A673 (cell line): Measurements from ENCODE around the gene MUS81. TPM values are rescaled to one million over a fixed set of nuclear protein-coding genes. Genes with fewer than 3 reads are reported as not detected.

Source experiments
- BruUV-seq: library from RNA; stranded (reverse); fragments of 400-500 nt; replicated peaks from 2 replicates; lab custom pipeline; 2021; lab: Mats Ljungman, UMichigan
- CTCF ChIA-PET: fragments of 300-600 bp; sonication (Branson Sonifier 250); formaldehyde crosslinking; loops from one replicate; lab custom pipeline; 2022; ENCODE audit warnings: antibody characterized with exemption; lab: Charles Lee
- POLR2A ChIA-PET: fragments of 300-600 bp; sonication (Branson Sonifier 250); formaldehyde crosslinking; loops from one replicate; lab custom pipeline; 2022; ENCODE audit warnings: antibody characterized with exemption; ENCODE audit not compliant: low non-redundant PET; lab: Charles Lee
- DNase-seq: peaks from one replicate; pipeline ENCODE4 v3.0.0-alpha.2; 2015; ENCODE audit warnings: low spot score
- H3K27ac ChIP-seq: fragments of 200-600 bp; sonication (generic); 2 replicates; pipeline ENCODE4 v1.5.1; 2016; ENCODE audit warnings: mixed run types, low read depth, mild to moderate bottlenecking, mixed read lengths, antibody characterized with exemption, low read length; ENCODE audit not compliant: poor library complexity, severe bottlenecking
- H3K27me3 ChIP-seq: fragments of 200-600 bp; sonication (generic); replicated peaks from 2 replicates; pipeline ENCODE4 v1.6.1; 2017; ENCODE audit warnings: mixed run types, low read depth, mild to moderate bottlenecking, mixed read lengths, antibody characterized with exemption, low read length; ENCODE audit not compliant: insufficient read depth, poor library complexity
- H3K36me3 ChIP-seq: fragments of 200-600 bp; sonication (generic); 2 replicates; pipeline ENCODE4 v1.6.1; 2016; ENCODE audit warnings: mixed run types, mild to moderate bottlenecking, mixed read lengths, antibody characterized with exemption, low read length; ENCODE audit not compliant: insufficient read depth, poor library complexity, severe bottlenecking
- H3K4me1 ChIP-seq: fragments of 200-600 bp; sonication (generic); 2 replicates; pipeline ENCODE4 v1.6.1; 2017; ENCODE audit warnings: mixed run types, mild to moderate bottlenecking, mixed read lengths, antibody characterized with exemption, low read length; ENCODE audit not compliant: insufficient read depth, poor library complexity, severe bottlenecking
- H3K4me3 ChIP-seq: fragments of 200-600 bp; sonication (generic); 2 replicates; pipeline ENCODE4 v1.5.1; 2016; ENCODE audit warnings: low read depth, mixed run types, mild to moderate bottlenecking, mixed read lengths, low read length; ENCODE audit not compliant: poor library complexity, severe bottlenecking
- H3K9me3 ChIP-seq: fragments of 200-600 bp; sonication (generic); 2 replicates; pipeline ENCODE4 v1.6.1; 2016; ENCODE audit warnings: mixed run types, low read depth, mild to moderate bottlenecking, mixed read lengths, antibody characterized with exemption, low read length; ENCODE audit not compliant: poor library complexity, severe bottlenecking
- CTCF ChIP-seq: fragments of 300-800, 200-600 bp; sonication (generic); conservative IDR thresholded peaks from 2 replicates; pipeline ENCODE4 v1.5.1; 2017; ENCODE audit warnings: low read depth, mild to moderate bottlenecking, antibody characterized with exemption, low read length, moderate library complexity, mixed read lengths
- EZH2 ChIP-seq: fragments of 200-600 bp; sonication (generic); IDR thresholded peaks from 2 replicates; pipeline ENCODE4 v1.6.1; 2017; ENCODE audit warnings: borderline replicate concordance, low read depth, mild to moderate bottlenecking, mixed read lengths, antibody characterized with exemption, low read length; ENCODE audit not compliant: poor library complexity, severe bottlenecking
- intact Hi-C: fragments of 100-400 bp; cut with micrococcal nuclease; formaldehyde crosslinking; loops from one replicate; pipeline ENCODE4 v1.10.0; 2022; ENCODE audit not compliant: unreplicated experiment
- total RNA-seq: library from RNA; stranded (reverse); gene quantifications from 2 replicates; pipeline ENCODE4 v1.2.3, GENCODE V29; 2021

Gene MUS81
- total RNA-seq, 1 experiment from 2014 or later: 77.4 TPM

GRCh38 chr11:65817312-65817834, 42.9 kb upstream of the MUS81 start:
- no TSS peak for BruUV-seq
- CTCF ChIA-PET: interaction anchor here (0.6 to 1.8 kb wide), 7 partner anchors 19 to 260 kb away, joined by 3 to 12 read pairs (median 5); partner anchors contain the start of gene KAT5
- intact Hi-C loops: loop anchor here (5.0 kb wide), 1 partner anchor 35 kb away; the partner anchor contains the start of gene AP5B1
- H3K9me3 ChIP-seq: no peaks in the 10 kb centered on the region
- POLR2A ChIA-PET: no interaction called here
- no peaks in the 10 kb centered on the region for H3K36me3 ChIP-seq
- TF ChIP-seq EZH2 (no peak), CTCF (no peak)
- peak; percentile 23 for DNase-seq
- H3K4me1 ChIP-seq: no peaks in the 10 kb centered on the region
- peak overlapping the region; percentile 59 for H3K4me3 ChIP-seq
- no peaks in the 10 kb centered on the region for H3K27me3 ChIP-seq
- no peak overlapping the region for H3K27ac ChIP-seq

- H3K36me3 ChIP-seq: no peaks in the 10 kb centered on the region
- ChIA-PET POLR2A (no interaction called here), CTCF (interaction anchor here (0.6 to 1.8 kb wide), 8 partner anchors 20 to 261 kb away, joined by 3 to 12 read pairs (median 6); partner anchors contain the start of gene KAT5)
- no peak overlapping the region for H3K27ac ChIP-seq
- peak; percentile 91 for DNase-seq
- no peaks in the 10 kb centered on the region for H3K27me3 ChIP-seq
- intact Hi-C loops: loop anchor here (2.0 to 5.0 kb wide), 2 partner anchors 36 to 105 kb away; partner anchors contain the start of genes AP5B1 and KAT5
- H3K9me3 ChIP-seq: no peaks in the 10 kb centered on the region
- no peak for TF ChIP-seq EZH2
- TF ChIP-seq CTCF: peak; percentile 97
- no peaks in the 10 kb centered on the region for H3K4me1 ChIP-seq
- no TSS peak for BruUV-seq
- peak overlapping the region; percentile 59 for H3K4me3 ChIP-seq
Measured at GRCh38 chr11:65817835-65818680, 42.2 kb upstream of the MUS81 start.

GRCh38 chr11:65821107-65821506, 39.1 kb upstream of the MUS81 start:
- Histone ChIP-seq H3K4me1 (no peaks in the 10 kb centered on the region), H3K36me3 (no peaks in the 10 kb centered on the region), H3K9me3 (no peaks in the 10 kb centered on the region), H3K27ac (no peak overlapping the region), H3K27me3 (no peaks in the 10 kb centered on the region), H3K4me3 (no peak overlapping the region)
- no peak for DNase-seq
- POLR2A ChIA-PET: no interaction called here
- no peak for TF ChIP-seq CTCF
- TF ChIP-seq EZH2: no peak
- no TSS peak for BruUV-seq
- intact Hi-C loops: no loop called here
- CTCF ChIA-PET: interaction anchor here (0.6 to 1.0 kb wide), 2 partner anchors 31 to 42 kb away, joined by 3 to 7 read pairs; no protein-coding TSS in a partner anchor
